SHP77 treated with DMSO at 0.1 percent for 48 hours (cell line): ENCODE results near the gene NFE2.

Source experiments
- DNase-seq: peaks from one replicate; lab custom pipeline; 2025; lab: John Stamatoyannopoulos, UW

The NFE2 gene

DNA sequence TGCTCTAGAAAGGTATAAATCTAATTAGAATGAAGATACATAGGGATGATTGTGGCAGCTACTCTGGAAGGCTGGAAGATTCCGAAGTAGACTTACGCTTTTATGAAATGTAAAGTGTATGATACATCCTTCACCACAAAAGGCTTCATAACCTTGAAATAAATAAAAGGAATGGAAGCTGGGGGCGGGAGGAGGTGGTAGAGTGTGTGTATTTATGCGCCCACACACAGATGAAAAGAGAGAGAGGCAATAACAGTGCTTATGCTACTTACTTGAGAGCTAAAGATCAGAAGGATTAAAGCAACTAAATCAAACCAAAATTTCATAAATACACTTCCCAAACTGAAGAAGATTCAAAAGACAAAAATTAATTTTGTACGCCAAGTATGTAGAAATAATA, 51.3 kb downstream of the NFE2 start:
- DNase-seq = no peak

DNA sequence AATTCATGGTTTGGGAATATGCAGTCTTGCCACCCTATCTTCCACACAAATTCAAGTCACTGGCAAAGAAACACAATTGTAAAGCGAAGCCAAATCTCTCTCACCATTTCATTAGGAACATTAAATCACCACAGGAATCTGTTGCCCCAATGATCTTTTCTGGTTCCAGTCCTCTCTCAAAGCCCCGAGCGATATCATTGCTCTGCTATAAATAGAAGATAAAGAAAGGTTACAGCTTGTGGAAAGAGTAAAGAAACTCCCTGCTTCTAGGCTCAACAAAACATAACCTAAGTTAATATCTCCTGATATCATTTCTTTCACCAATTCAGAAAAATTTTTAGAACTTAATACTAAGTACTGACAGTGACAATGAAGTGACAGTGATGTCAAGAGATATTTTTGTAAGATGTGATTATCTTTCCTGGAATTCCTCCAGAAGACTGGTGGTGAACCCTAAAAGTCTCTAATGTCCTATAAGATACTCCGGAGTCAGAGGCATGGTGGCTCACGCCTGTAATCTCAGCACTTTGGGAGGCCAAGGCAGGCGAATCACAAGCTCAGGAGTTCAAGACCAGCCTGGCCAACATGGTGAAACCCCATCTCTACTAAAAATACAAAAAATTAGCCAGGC, 54.7 kb downstream of the NFE2 start:
- no peak for DNase-seq
